Gastrocnemius medialis (tissue), 4 donors: Measurements from ENCODE around the gene FNDC5.

Source experiments
- POLR2A ChIP-seq, 2 donors: fragments of 450-650 bp; IDR thresholded peaks; one replicate each; pipeline ENCODE4 v1.6.1; 2017; ENCODE audit warnings: antibody characterized with exemption in 2 of 2, mild to moderate bottlenecking in 2 of 2, moderate library complexity in 2 of 2
- TF ChIP-seq, protein P1 (sequence below), 5 experiments: fragments of 450-650 bp in 3 of 5; fragments of 200-600 bp in 2 of 5; sonication (generic) in 2 of 5; IDR thresholded peaks in 4 of 5; conservative IDR thresholded peaks in 1 of 5; 1 replicate in 4 of 5; 2 replicates in 1 of 5; pipeline ENCODE4 v1.5.1; 2016 to 2019; ENCODE audit warnings: antibody characterized with exemption in 5 of 5, mild to moderate bottlenecking in 3 of 5, moderate library complexity in 3 of 5

DNA sequence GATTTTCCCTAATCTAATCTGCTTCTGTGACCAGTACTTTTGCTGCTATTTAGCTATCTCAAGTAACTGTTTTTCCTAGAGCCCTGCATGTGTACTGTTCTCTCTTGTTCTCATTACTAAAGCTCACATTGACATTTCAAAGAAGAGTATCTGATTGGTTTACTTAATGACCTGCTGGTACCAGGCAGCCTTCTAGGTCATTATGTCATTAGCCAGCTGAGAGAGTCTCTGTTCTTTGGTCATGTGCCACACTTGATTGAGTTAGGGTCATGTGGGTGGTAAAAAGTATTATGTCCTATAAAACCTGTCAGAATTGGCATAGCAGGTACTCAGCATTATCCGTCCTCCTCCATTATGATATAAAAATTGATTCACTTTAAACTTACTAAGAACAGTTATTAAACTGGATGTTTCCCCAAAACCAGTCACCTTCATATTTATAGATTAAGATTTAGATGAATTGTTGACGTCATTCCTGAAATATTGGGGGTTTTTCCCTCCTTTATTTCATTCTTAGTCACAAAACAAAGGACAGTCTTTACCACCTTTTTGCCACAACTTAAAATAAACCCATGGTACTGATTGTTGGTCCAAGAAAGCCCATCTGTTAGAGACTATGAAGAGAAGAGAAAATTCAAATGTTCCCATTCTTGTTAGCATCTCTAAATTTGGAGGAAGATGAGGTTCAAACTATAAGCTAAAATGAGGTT lies 22.2 kb downstream of the FNDC5 start:
- TF ChIP-seq POLR2A (IDR thresholded peaks at IDR 0.05) = no peak
- TF ChIP-seq, protein P1, sequence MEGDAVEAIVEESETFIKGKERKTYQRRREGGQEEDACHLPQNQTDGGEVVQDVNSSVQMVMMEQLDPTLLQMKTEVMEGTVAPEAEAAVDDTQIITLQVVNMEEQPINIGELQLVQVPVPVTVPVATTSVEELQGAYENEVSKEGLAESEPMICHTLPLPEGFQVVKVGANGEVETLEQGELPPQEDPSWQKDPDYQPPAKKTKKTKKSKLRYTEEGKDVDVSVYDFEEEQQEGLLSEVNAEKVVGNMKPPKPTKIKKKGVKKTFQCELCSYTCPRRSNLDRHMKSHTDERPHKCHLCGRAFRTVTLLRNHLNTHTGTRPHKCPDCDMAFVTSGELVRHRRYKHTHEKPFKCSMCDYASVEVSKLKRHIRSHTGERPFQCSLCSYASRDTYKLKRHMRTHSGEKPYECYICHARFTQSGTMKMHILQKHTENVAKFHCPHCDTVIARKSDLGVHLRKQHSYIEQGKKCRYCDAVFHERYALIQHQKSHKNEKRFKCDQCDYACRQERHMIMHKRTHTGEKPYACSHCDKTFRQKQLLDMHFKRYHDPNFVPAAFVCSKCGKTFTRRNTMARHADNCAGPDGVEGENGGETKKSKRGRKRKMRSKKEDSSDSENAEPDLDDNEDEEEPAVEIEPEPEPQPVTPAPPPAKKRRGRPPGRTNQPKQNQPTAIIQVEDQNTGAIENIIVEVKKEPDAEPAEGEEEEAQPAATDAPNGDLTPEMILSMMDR (IDR thresholded peaks at IDR 0.05 in 4 of 5, conservative IDR thresholded peaks at IDR 0.05 in 1 of 5) = no peak
